Trophoblast cell (in vitro differentiated cells and primary cell): Measurements from ENCODE around the gene SLC37A1.

Experiments
- DNase-seq, 2 donors: peaks; one replicate each; pipeline ENCODE4 v3.0.0-alpha.2; 2016
- H2AFZ ChIP-seq: 2 replicates; pipeline ENCODE4 v1.6.1; 2013; ENCODE audit warnings: low read length, moderate library complexity, mild to moderate bottlenecking; ENCODE audit not compliant: insufficient read depth, poor library complexity
- H2AK5ac ChIP-seq: 2 replicates; pipeline ENCODE4 v1.6.1; 2013; ENCODE audit warnings: mild to moderate bottlenecking, low read length
- H2BK120ac ChIP-seq: 2 replicates; pipeline ENCODE4 v1.6.1; 2013; ENCODE audit warnings: low read length, mild to moderate bottlenecking, moderate library complexity; ENCODE audit not compliant: insufficient read depth, poor library complexity
- H2BK12ac ChIP-seq: 2 replicates; pipeline ENCODE4 v1.6.1; 2013; ENCODE audit warnings: mild to moderate bottlenecking, low read length, moderate library complexity
- H2BK5ac ChIP-seq: 2 replicates; pipeline ENCODE4 v1.6.1; 2013; ENCODE audit warnings: low read length, low read depth, moderate library complexity, mild to moderate bottlenecking; ENCODE audit not compliant: poor library complexity
- H3K14ac ChIP-seq: 2 replicates; pipeline ENCODE4 v1.6.1; 2013; ENCODE audit warnings: mild to moderate bottlenecking, low read length
- H3K18ac ChIP-seq: 2 replicates; pipeline ENCODE4 v1.6.1; 2013; ENCODE audit warnings: mild to moderate bottlenecking, low read length
- H3K23ac ChIP-seq: 2 replicates; pipeline ENCODE4 v1.6.1; 2013; ENCODE audit warnings: low read length
- H3K27ac ChIP-seq: 2 replicates; pipeline ENCODE4 v1.5.1; 2013; ENCODE audit warnings: low read depth, mild to moderate bottlenecking, inconsistent platforms, low read length, moderate library complexity
- H3K27me3 ChIP-seq: 2 replicates; pipeline ENCODE4 v1.6.1; 2013; ENCODE audit warnings: inconsistent platforms, mild to moderate bottlenecking, low read length, moderate library complexity; ENCODE audit not compliant: insufficient read depth
- H3K36me3 ChIP-seq, 2 experiments: 1 replicate in 1 of 2; 2 replicates in 1 of 2; pipeline ENCODE4 v1.6.1; 2013; ENCODE audit warnings: low read length in 2 of 2, mild to moderate bottlenecking in 2 of 2, moderate library complexity in 1 of 2; ENCODE audit not compliant: insufficient read depth in 2 of 2, control insufficient read depth in 1 of 2
- H3K4ac ChIP-seq: 2 replicates; pipeline ENCODE4 v1.6.1; 2013; ENCODE audit warnings: low read depth, mild to moderate bottlenecking, low read length, moderate library complexity
- H3K4me1 ChIP-seq, 2 experiments: 1 replicate in 1 of 2; 2 replicates in 1 of 2; pipeline ENCODE4 v1.6.1; 2013; ENCODE audit warnings: low read length in 2 of 2, mild to moderate bottlenecking in 2 of 2, moderate library complexity in 1 of 2; ENCODE audit not compliant: insufficient read depth in 2 of 2, control insufficient read depth in 1 of 2
- H3K4me2 ChIP-seq: 2 replicates; pipeline ENCODE4 v1.6.1; 2013; ENCODE audit warnings: inconsistent platforms, mild to moderate bottlenecking, low read length, moderate library complexity
- H3K4me3 ChIP-seq: 2 replicates; pipeline ENCODE4 v1.5.1; 2013; ENCODE audit warnings: mild to moderate bottlenecking, low read depth, low read length, inconsistent platforms
- H3K79me1 ChIP-seq: one replicate; pipeline ENCODE4 v1.6.1; 2013; ENCODE audit warnings: low read length
- H3K79me2 ChIP-seq: 2 replicates; pipeline ENCODE4 v1.6.1; 2013; ENCODE audit warnings: low read length, mild to moderate bottlenecking; ENCODE audit not compliant: control insufficient read depth, insufficient read depth, poor library complexity
- H3K9ac ChIP-seq: 2 replicates; pipeline ENCODE4 v1.6.1; 2013; ENCODE audit warnings: mild to moderate bottlenecking, low read length
- H3K9me3 ChIP-seq: 2 replicates; pipeline ENCODE4 v1.6.1; 2013; ENCODE audit warnings: low read depth, mild to moderate bottlenecking, control low read depth, inconsistent platforms, low read length; ENCODE audit not compliant: insufficient read depth
- H4K12ac ChIP-seq: 2 replicates; pipeline ENCODE4 v1.6.1; 2013; ENCODE audit warnings: low read depth, mild to moderate bottlenecking, low read length, moderate library complexity
- H4K8ac ChIP-seq: 2 replicates; pipeline ENCODE4 v1.6.1; 2013; ENCODE audit warnings: low read depth, mild to moderate bottlenecking, low read length, moderate library complexity
- H4K91ac ChIP-seq: one replicate; pipeline ENCODE4 v1.6.1; 2013; ENCODE audit warnings: low read depth, mild to moderate bottlenecking, low read length, moderate library complexity
- WGBS: extraction: QIAGEN DNeasy Blood & Tissue Kit; methylation state at CpG from one replicate; pipeline ENCODE4 v1.1.7; 2013; ENCODE audit warnings: missing lambda C conversion rate; ENCODE audit not compliant: insufficient read length, insufficient coverage; ENCODE audit errors: extremely low coverage; 5-methylcytosine and 5-hydroxymethylcytosine counted together

Gene SLC37A1

DNA sequence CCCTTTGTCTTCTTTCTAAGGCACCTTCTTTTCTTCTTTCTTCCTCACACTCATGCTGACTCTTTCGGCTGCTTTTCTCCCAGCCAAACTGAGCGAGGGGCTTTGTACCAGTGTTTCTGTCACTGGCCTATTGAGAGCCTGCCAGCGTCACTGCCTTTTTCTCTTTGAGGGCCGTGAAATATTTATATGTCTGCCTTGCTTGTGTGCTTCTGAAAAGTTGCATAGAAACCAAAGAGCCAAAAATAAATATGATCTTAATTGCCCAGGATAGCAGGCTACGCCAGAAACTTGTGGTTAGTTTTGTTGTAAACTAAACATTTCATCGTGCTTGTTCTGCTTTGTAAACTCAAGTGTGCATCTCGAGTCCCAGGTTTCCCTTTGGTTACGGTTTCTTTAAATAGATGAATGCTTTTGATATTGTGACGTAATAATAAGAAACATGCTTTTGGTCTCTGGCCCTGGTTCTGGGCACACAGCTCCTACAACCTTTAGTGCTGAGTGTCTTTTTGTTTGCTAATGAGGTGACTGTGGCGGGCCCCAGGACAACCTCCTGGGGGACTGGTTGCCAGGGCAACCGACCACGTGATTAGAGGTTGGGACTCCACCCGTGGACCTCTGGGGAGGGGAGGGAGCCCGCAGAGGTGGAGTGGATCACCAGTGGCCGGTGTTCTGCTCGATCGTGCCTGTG, 10.8 kb downstream of the SLC37A1 start:
- Histone ChIP-seq H3K79me2 (no peaks in the 10 kb centered on the region), H3K36me3 (peaks cover 15 to 18% of the 10 kb centered on the region in 2 experiments), H3K18ac (no peak overlapping the region), H4K12ac (no peak overlapping the region), H3K27ac (no peak overlapping the region), H3K4me3 (no peak overlapping the region), H3K79me1 (no peaks in the 10 kb centered on the region), H2AFZ (no peak overlapping the region), H2AK5ac (peak overlapping the region; percentile 40), H3K27me3 (no peaks in the 10 kb centered on the region), H2BK120ac (peak overlapping the region; percentile 34), H3K4me1 (peaks cover 6 to 14% of the 10 kb centered on the region in 2 experiments), H4K8ac (no peak overlapping the region), H3K23ac (no peak overlapping the region), H4K91ac (no peak overlapping the region), H3K4me2 (no peak overlapping the region), H3K4ac (no peak overlapping the region), H3K14ac (no peak overlapping the region), H2BK5ac (no peak overlapping the region), H3K9me3 (no peaks in the 10 kb centered on the region), H3K9ac (no peak overlapping the region), H2BK12ac (no peak overlapping the region)
- WGBS, result no CpG with 5 or more reads among the region's 17 CpGs
- DNase-seq, result peak; percentile 19 to 53

DNA sequence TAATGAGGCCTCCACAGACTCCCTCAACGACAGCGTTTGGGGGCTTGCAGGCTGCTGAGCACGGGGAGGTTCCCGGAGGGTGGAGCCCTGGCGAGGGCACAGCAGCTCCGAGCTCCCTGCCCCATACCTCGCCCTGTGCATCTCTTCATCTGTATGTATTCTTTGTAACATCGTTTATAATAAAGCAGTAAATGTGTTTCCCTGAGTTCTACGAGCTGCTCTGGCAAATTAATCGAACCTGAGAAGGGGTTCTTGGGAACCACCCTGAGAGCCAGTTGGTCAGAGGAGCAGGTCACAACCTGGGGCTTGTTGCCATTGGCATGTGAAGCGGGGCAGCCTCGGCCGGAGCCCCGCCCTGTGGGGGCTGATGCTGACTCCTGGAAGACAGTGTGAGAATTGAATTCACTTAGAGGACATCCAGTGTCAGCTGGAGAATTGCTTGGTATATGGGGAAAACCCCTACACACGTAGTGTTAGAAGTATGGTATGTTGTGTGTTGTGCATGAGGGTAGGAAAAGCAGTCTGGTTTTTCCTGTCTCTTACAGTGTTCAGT, 11.5 kb downstream of the SLC37A1 start:
- Histone ChIP-seq H3K79me1 (no peaks in the 10 kb centered on the region), H3K14ac (no peak overlapping the region), H4K8ac (no peak overlapping the region), H2BK120ac (peak overlapping the region; percentile 34), H3K27me3 (no peaks in the 10 kb centered on the region), H3K9ac (no peak overlapping the region), H2BK12ac (no peak overlapping the region), H3K79me2 (no peaks in the 10 kb centered on the region), H3K9me3 (no peaks in the 10 kb centered on the region), H3K23ac (no peak overlapping the region), H3K4me2 (no peak overlapping the region), H3K27ac (no peak overlapping the region), H2AFZ (no peak overlapping the region), H4K12ac (no peak overlapping the region), H3K18ac (no peak overlapping the region), H4K91ac (no peak overlapping the region), H3K4ac (no peak overlapping the region), H3K4me1 (peaks cover 6 to 14% of the 10 kb centered on the region in 2 experiments), H3K4me3 (no peak overlapping the region), H2BK5ac (no peak overlapping the region), H3K36me3 (peaks cover 17% of the 10 kb centered on the region in 2 experiments), H2AK5ac (peak overlapping the region; percentile 40)
- no CpG with 5 or more reads among the region's 15 CpGs for WGBS
- peak; percentile 92 to 95 for DNase-seq

DNA sequence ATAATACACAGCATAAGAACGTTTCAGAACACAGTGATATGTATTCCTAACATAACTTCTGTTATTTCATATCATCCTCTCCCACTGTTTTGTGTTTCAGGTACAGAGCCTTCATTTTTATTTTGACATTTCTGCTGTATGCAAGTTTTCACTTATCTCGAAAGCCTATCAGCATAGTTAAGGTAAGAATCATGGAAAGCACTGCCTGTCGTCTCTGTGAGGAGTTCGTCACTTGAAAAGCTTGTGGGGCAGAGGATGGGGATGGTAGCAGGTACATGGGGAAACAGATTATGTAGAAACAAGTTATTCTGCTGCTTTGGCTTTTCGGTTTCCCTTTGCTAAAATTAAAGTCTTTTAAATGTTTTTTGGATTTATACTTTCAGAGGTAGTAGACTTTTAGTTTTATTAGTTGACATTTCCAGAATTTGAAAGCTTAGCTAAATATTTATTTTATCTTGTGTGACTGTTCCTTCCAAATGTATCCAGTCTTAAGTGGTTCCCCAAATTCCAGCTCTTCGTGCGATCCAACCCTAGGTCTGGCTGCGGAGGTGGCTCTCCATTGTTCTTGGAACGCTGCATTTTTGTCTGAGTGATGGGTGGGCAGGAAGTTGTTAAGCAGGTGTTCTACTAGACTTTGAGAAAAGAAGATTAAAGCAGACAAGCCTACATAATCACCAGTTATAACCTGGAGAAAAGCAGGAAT, 12.2 kb downstream of the SLC37A1 start:
- no peak overlapping the region for H2BK12ac ChIP-seq
- no peak overlapping the region for H4K8ac ChIP-seq
- WGBS, result no CpG with 5 or more reads among the region's 9 CpGs
- no peak overlapping the region for H2AFZ ChIP-seq
- H3K79me1 ChIP-seq, result no peaks in the 10 kb centered on the region
- no peak overlapping the region for H3K18ac ChIP-seq
- peaks cover 6 to 14% of the 10 kb centered on the region in 2 experiments for H3K4me1 ChIP-seq
- no peak overlapping the region for H4K12ac ChIP-seq
- no peak overlapping the region for H2BK5ac ChIP-seq
- H3K27ac ChIP-seq, result no peak overlapping the region
- no peak overlapping the region for H3K23ac ChIP-seq
- H3K4me2 ChIP-seq, result no peak overlapping the region
- H3K27me3 ChIP-seq, result no peaks in the 10 kb centered on the region
- H3K14ac ChIP-seq, result no peak overlapping the region
- H3K36me3 ChIP-seq, result peaks cover 13 to 16% of the 10 kb centered on the region in 2 experiments
- no peaks in the 10 kb centered on the region for H3K79me2 ChIP-seq
- H3K4ac ChIP-seq, result no peak overlapping the region
- no peak overlapping the region for H4K91ac ChIP-seq
- no peak overlapping the region for H3K4me3 ChIP-seq
- H2AK5ac ChIP-seq, result no peak overlapping the region
- no peak overlapping the region for H2BK120ac ChIP-seq
- peak; percentile 79 to 94 for DNase-seq
- no peaks in the 10 kb centered on the region for H3K9me3 ChIP-seq
- no peak overlapping the region for H3K9ac ChIP-seq

DNA sequence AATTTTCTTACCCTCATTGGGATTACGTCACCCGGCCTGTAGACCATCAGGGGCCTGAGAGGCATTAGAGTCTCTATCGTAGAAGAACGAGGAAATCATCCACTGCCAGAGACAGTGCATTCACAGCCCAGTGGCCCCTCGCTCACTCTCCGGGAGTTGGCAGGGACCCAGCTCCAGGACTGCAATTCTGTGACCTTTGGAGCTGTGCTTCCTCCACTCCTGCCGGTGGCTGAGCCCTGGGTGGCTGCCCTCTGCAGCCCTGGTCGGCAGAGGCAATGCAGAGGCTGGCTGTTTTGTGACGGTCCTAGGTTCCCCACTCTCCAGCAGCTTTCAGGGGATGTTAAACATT, 12.7 kb downstream of the SLC37A1 start:
- Histone ChIP-seq H3K4me1 (peaks cover 6 to 14% of the 10 kb centered on the region in 2 experiments), H2BK12ac (no peak overlapping the region), H3K4me2 (no peak overlapping the region), H3K79me1 (no peaks in the 10 kb centered on the region), H3K9me3 (no peaks in the 10 kb centered on the region), H3K79me2 (no peaks in the 10 kb centered on the region), H3K4me3 (no peak overlapping the region), H4K8ac (no peak overlapping the region), H4K12ac (no peak overlapping the region), H4K91ac (no peak overlapping the region), H3K36me3 (peaks cover 13 to 14% of the 10 kb centered on the region in 2 experiments), H3K27me3 (no peaks in the 10 kb centered on the region), H3K18ac (no peak overlapping the region), H3K27ac (no peak overlapping the region), H2BK5ac (no peak overlapping the region), H3K23ac (no peak overlapping the region), H3K9ac (no peak overlapping the region), H3K4ac (no peak overlapping the region), H2BK120ac (no peak overlapping the region), H2AK5ac (no peak overlapping the region), H3K14ac (no peak overlapping the region), H2AFZ (no peak overlapping the region)
- whole genome bisulfite sequencing, result no CpG with 5 or more reads among the region's 9 CpGs
- peak; percentile 12 to 55 for DNase-seq
